ENCODE data around the gene ZBP1. TPM values are rescaled to one million over a fixed set of nuclear protein-coding genes. Genes with fewer than 3 reads are reported as not detected.

Gene ZBP1
- polyA plus RNA-seq, 4 donors = 0.12 to 0.21 TPM; not detected in 2

DNA sequence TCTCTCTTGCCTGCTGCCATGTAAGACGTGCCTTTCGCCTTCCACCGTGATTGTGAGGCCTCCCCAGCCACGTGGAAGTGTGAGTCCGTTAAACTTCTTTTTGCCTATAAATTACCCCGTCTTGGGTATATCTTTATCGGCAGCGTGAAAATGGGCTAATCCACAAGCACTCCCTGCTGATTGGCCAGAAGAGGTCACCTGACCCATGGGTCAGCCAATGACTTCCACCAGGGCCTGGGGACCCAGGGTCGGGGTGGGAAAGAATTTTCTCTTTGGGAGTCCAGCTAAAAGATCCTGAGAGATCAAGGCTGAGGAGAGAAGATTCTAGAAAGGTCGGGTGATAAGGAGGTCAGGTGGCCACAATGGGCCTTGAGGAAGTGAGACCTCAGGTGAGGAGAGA is 17.1 kb downstream of the ZBP1 start:
- DNase-seq (ENCODE audit: low read depth in 4 of 4, low spot score in 3 of 4) = no peak

DNA sequence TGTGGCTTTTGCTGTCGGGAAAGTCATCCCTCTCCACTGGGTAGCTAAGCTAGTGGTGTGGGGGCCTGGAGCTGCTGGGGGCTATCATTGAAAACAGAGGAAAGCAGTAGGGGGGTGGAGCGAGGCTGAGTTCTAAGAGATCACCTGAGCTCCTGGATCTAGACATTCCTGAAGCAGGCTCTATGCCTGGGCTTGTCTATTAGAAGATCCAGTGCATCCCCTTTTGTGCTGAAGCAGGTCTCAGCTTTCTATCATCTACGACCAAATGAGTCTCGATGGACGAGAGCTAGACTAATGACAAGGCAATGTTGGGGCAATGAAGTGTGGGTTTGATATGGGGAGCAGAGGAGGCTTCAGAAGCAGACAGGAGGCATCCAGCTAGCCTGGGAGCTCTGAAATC is 18.5 kb downstream of the ZBP1 start:
- no peak for DNase-seq (ENCODE audit: low read depth in 4 of 4, low spot score in 3 of 4)

DNA sequence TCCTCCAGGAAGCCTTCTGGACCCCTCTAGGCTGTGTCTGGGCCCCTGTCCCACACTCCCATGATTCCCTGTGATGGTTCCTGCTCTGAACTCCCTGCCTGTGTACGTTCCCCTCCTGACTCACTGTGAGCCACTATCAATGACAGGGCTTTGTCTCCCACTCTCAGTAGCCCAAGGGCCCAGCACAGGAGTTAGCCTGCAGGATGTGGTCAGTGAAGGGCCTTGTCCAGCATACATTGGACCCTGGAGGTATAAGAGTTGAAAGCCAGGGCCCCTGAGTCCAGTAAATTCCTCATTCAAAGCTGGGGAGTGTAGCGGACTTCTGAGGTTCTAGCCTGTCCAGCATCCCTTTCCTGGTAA is 19.0 kb downstream of the ZBP1 start:
- DNase-seq (ENCODE audit: low read depth in 4 of 4, low spot score in 3 of 4) = no peak

- no peak for DNase-seq (ENCODE audit: low read depth in 4 of 4, low spot score in 3 of 4)
Measured at GRCh38 chr20:57600320-57601210, 19.7 kb downstream of the ZBP1 start.

DNA sequence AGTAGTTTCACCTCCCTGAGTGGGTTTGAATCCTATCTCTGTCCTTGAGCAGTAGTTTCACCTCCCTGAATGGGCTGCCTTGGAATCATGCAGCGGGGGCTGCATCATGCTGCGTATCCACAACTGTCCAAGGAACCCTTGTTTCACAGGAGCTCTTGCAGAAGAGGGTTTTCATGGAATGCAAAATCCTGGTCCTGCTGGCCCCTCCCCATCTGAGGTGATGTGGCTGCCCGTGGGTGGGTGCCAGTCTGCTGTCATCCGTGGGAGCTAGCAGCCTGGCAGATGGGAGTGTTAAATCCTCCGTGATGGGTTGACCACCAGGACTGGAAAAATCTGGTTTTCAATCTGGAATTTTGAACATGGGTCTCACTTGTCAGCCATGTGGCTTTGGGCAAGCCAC is 21.7 kb downstream of the ZBP1 start:
- DNase-seq (ENCODE audit: low read depth in 4 of 4, low spot score in 3 of 4) = no peak

- no peak for DNase-seq (ENCODE audit: low read depth in 4 of 4, low spot score in 3 of 4)
Measured at GRCh38 chr20:57598060-57598459, 22.2 kb downstream of the ZBP1 start.

DNA sequence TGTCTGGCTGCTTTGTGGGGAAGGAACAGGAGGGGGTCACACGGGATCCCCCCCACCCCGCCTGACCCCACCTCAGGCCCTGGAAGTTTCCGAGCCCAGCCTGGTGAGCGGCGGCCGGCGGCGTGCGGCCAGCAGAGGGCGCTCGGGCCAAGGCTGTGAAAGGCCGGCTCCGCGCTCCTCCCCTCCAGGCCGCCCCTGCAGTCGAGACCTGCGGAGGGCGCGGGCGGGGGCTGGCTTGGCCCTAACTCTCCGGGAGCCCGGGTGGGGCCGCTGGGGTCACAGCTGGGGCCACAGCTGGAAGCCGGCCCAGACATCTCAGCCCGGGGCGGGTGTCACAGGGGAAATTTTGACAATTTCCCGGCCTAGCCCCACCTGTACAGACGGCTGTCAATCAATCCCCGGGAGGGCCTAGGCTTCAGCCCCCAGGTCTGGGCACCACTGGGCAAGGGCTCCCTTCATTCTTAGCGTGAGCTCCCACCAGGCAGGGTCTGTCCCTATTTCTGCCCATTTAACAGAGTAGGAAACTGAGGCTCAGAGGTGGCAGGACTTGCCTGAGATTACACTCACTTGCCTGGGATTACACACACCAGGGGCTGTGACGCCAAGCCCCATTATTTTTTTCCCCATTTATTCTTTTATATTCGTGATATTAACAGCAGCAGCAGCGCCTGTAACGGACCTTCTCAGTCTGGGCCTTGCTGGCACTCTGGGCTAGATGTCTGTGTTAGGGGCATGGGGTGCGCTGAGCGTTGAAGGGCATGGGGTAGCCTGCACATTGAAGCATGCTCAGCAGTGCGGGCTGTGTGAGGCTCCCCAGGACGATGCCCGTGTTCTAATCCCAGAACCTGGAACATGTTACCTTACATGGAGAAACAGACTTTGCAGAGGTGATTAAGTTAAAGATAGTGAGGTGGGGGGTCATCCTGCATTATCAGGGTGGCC is 23.0 kb downstream of the ZBP1 start:
- DNase-seq (ENCODE audit: low read depth in 4 of 4, low spot score in 3 of 4) = no peak

DNA sequence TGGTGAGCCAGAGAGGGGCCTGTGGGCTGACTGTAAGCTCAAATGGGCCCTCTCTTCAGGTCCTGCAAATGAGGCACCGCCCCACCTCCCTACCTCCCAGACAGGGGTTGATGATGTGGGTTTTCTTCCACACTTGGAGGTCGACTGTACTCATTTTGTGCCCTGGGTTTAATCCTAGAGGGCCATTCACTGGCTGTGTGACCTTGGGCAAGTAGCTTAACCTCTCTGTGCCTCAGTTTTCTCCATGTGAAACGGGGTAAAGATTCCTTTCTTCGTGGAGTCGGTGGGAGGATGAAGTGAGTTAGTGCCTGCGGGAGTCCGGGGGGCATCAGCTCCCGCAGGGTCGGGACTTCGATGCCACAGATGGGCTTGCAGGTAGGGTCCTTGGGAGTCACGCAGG is 23.9 kb downstream of the ZBP1 start:
- no peak for DNase-seq (ENCODE audit: low read depth in 4 of 4, low spot score in 3 of 4)

DNA sequence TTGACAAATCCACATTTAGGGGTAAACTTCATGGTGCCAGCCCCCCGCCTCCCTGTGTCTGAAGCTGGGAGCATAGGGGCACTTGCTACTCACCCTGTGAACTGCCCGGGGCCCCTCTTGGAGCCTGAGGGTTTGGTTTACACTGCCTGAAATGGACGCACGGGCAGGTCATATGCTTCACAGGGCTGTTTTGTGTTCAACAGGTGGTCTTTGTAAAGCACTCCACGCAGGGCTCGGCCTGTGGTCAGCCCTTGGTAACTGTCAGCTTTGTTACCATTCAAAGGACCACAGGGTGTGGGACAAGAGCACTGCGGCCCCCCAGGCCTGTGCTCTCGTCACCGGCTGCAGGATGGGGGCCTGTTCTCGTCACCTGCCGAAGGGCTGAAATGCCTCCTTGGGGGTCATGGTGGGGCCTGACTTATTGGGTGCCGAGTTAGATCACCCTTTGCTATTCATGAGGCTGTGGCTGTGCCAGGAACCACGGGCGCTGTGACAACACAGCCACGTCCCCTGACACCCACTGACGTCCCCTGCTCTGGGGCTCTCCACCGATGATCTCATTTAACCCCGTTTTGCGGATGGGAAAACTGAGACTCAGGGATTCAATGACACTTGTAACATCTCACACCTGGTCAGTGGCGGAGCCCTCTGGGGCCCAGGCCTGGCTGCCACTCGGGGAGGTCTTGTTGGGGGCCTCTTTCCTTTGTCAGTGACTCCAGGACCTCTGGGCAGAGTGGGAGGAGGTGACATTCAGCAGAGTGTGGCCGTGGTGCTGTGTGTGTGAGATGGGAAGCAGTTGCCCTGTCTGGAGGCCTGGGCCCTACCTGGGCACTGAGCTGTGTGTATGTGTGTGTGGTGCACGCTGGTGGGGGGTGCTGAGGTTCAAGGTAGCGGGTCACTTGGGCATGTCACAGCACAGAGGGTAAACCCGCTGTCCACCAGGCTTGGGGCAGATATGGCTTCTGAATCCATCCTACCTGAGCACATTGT is 24.9 kb downstream of the ZBP1 start:
- no peak for DNase-seq (ENCODE audit: low read depth in 4 of 4, low spot score in 3 of 4)

GRCh38 chr20:57594092-57594951 is 25.9 kb downstream of the ZBP1 start:
- no peak for DNase-seq (ENCODE audit: low read depth in 4 of 4, low spot score in 3 of 4)

- no peak for DNase-seq (ENCODE audit: low read depth in 4 of 4, low spot score in 3 of 4)
Measured at GRCh38 chr20:57593134-57593886, 26.9 kb downstream of the ZBP1 start.

DNA sequence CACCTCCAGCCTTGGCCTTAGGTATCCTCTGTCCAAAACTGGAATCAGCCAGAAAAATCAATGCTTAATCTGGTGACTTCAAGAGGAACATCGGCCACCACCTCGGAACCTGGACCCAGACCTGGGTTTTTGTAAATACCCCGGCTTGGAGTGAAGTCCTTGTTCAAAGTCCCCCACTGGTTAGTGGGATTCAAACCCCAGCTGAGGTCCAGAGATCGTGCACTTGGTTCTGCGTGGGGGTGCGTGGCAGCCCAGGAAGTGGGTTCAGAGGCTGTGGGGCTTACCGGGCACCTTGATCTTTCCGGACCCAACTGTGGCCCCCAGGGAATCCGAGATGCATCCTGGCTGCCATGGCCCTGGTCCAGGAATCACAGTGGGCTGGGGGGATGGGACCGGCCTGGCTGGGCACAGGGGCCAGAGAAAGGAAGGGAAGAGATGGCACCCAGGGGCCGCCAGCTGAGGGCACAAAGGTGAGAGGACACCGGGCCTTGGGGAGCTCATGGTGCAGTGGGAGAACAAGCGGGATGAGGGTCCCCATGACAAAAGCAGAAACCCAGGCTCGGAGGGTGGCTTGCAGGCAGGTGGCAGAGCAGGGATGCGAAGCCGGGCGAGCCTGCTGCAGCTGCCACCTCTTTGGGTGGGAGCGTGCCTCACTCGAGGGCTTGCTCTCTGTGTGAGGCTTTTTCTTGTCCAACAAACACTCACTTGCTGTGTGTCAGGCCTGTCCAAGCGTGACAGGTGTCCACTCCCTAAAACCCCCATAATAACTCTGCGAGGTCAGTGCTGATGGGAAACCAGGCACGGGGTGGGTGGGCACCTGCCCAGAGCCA is 27.7 kb downstream of the ZBP1 start:
- DNase-seq (ENCODE audit: low read depth in 4 of 4, low spot score in 3 of 4) = no peak

DNA sequence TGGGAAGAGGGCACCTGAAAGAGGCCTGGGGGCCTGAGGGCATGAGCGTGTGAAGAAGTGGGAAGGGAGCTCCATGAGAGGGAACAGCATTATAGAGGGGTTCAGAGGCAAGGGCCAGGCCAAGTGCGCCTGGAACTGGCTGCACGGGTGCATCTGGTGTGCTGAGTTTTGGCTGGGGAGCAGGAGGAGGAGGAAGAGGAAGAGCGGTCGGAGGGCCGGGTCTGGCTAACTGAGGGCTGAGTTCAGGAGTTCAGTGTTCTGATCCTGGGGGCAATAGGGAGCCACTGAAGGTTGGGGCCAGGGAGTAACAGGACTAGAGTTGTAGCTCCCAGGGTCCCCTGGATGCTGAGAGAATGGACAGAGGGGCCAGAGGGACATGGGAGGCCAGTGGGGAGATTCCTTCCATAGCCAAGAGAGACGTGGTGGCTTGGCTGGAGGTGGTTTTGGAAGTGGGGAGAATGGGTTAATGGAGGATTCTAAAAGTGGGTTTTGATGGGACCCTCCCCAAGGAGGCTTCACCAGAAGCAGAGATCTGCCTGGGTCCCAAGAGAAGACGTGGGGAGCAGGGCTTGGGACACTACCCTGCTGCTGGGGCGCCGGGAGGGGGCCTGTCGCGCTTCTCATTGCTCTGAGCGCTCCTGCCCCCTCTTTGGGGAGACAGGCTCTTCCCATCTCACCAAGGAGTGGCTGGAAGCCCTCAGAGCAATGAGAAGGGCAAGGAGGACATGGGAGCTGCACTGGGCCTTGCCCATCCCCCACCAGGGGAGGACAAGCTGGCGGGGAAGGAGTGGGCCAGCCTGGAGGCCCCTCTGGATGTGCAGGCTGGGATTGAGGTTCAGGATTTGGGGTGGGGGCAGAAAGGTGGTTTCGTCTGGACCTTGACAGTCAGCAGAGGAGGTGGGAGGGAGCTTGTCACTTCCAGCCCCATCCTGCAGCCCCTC is 28.7 kb downstream of the ZBP1 start:
- DNase-seq (ENCODE audit: low read depth in 4 of 4, low spot score in 3 of 4) = no peak

- DNase-seq (ENCODE audit: low read depth in 4 of 4, low spot score in 3 of 4) = no peak
Measured at GRCh38 chr20:57590485-57591288, 29.5 kb downstream of the ZBP1 start.

DNA sequence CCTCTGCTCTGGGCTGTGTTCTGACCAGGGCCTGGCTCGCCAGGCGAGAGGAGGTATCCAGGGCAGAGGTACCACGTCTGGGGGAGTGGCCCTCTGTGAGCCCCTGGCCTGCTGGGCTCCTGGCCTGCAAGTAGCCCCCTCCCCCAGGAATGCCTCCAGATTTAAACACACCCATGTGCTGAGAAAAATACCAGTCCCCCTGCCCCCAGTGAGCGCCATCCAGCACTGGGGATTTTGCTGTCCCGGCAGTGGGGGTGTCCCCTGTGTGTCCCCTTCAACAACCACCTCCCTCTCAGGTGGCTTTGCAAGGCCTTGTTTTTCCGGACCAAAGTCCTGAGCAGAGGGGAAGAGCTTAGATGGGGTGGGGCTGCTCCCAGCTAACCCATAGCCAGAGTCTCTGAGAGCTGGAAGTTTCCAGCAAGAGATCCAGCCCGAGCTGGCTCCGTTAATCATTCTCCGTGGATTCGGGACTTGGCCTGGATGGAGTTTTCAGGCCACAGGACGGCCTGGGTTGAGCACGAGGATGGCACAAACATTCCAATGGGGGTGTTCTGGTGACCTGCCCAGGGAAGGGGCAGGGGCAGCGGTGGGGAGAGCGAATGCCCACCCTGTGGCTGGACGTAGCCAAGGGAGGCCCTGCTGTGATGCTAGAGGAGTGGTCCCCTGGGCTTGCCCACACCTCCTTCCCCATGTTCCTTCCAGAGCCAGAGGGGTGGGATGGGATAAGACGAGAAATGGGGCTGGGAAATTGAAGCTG is 30.3 kb downstream of the ZBP1 start:
- DNase-seq (ENCODE audit: low read depth in 4 of 4, low spot score in 3 of 4) = no peak

All from right renal pelvis (tissue), 4 donors.